K562 (cell line): ENCODE measurements around the gene TFF2. TPM values are rescaled to one million over a fixed set of nuclear protein-coding genes. Genes with fewer than 3 reads are reported as not detected.

ENCODE experiments used
- CHAMP1 ChIP-seq: fragments of 450-650 bp; IDR thresholded peaks from 2 replicates; pipeline ENCODE4 v1.6.1; 2016; ENCODE audit warnings: mild to moderate bottlenecking
- HBP1 ChIP-seq: fragments of 450-650 bp; formaldehyde crosslinking; IDR thresholded peaks from 2 replicates; pipeline ENCODE4 v1.4.0; 2022; ENCODE audit warnings: missing genetic modification characterization
- HLTF ChIP-seq: fragments of 450-650 bp; IDR thresholded peaks from 2 replicates; pipeline ENCODE4 v1.6.1; 2016
- MED1 ChIP-seq: sonication (generic); formaldehyde crosslinking; IDR thresholded peaks from 2 replicates; pipeline ENCODE4 v1.8.1; 2023; ENCODE audit warnings: missing genetic modification reagents, borderline replicate concordance
- SIN3A ChIP-seq, 2 experiments: fragments of 150-350 bp in 1 of 2; IDR thresholded peaks; 2 replicates each; pipeline ENCODE4 v1.6.1; 2011 to 2016; ENCODE audit warnings: borderline replicate concordance in 2 of 2, low read depth in 2 of 2, low read length in 2 of 2, mild to moderate bottlenecking in 2 of 2, moderate library complexity in 2 of 2; ENCODE audit not compliant: control insufficient read depth in 1 of 2
- STAT5B ChIP-seq: fragments of 250-450 bp; sonication (Bioruptor Pico); IDR thresholded peaks from 2 replicates; pipeline ENCODE4 v1.8.0; 2021; ENCODE audit warnings: mild to moderate bottlenecking, inconsistent platforms
- WHSC1 ChIP-seq: IDR thresholded peaks from one replicate; pipeline ENCODE4 v1.6.1; 2012; ENCODE audit warnings: low read length, control low read depth, inconsistent platforms
- ZFP1 ChIP-seq: fragments of 450-650 bp; formaldehyde crosslinking; IDR thresholded peaks from 2 replicates; pipeline ENCODE4 v1.4.0; 2020; ENCODE audit warnings: mild to moderate bottlenecking, mixed read lengths
- ZNF12 ChIP-seq: sonication (generic); formaldehyde crosslinking; IDR thresholded peaks from 2 replicates; pipeline ENCODE4 v1.4.0; 2020; ENCODE audit warnings: mild to moderate bottlenecking, missing genetic modification reagents
- ZNF224 ChIP-seq: sonication (generic); formaldehyde crosslinking; IDR thresholded peaks from 2 replicates; pipeline ENCODE4 v1.8.0; 2022; ENCODE audit warnings: mild to moderate bottlenecking, missing genetic modification reagents
- ZNF57 ChIP-seq: fragments of 450-650 bp; formaldehyde crosslinking; IDR thresholded peaks from 2 replicates; pipeline ENCODE4 v1.4.0; 2020; ENCODE audit warnings: mild to moderate bottlenecking, moderate library complexity
- polyA plus RNA-seq, 8 experiments: library from polyadenylated mRNA; depleted of rRNA in 4 of 8; stranded (reverse) in 5 of 8; unstranded in 3 of 8; fragments of >200 nt; fragmentation: Nextera tagmentation in 2 of 8; fragmentation: Illumina TruSeq in 1 of 8; extraction: Ambion mirVana in 2 of 8; extraction: Trizol in 1 of 8; gene quantifications; 2 replicates each; pipeline versions ENCODE4 v1.2.1 to v1.2.3, GENCODE V29; 2011 to 2014; ENCODE audit warnings: inconsistent platforms in 1 of 8, missing spikeins in 1 of 8
- total RNA-seq, 7 experiments: library from RNA; depleted of rRNA in 6 of 7; stranded (reverse); fragments of >200 nt in 6 of 7; fragmentation: Illumina TruSeq in 2 of 7; extraction: Trizol in 2 of 7; gene quantifications; 2 replicates each; pipeline versions ENCODE4 v1.2.1 to v1.2.3, GENCODE V29; 2011 to 2021; ENCODE audit warnings: low replicate concordance in 1 of 7

Gene TFF2
- total and polyA plus RNA-seq, 9 of the 15 experiments (the other 6 are each of a cell fraction or from before 2014, with no cell fraction given), result not detected

GRCh38 chr21:42390696-42391095, 39.9 kb upstream of the TFF2 start (continued):
- TF ChIP-seq ZNF57 (no peak), MED1 (CRISPR knock-in tag) (no peak), WHSC1 (no peak), ZNF12 (no peak), ZFP1 (no peak), ZNF224 (CRISPR knock-in tag) (no peak), HLTF (no peak), CHAMP1 (no peak), SIN3A (IDR thresholded peaks at IDR 0.05; ENCODE audit: borderline replicate concordance in 2 of 2, control insufficient read depth in 1 of 2, low read depth in 2 of 2, low read length in 2 of 2) (no peak), HBP1 (CRISPR knock-in tag) (no peak), STAT5B (CRISPR knock-in tag) (no peak)
